CD4-positive, alpha-beta T cell treated with Interleukin-15 for 4 hours (primary cell): ENCODE results near the gene BTBD7.
"Not testable (repeated sequence)": the region's sequence is repeated elsewhere in the genome, so short reads cannot be mapped to it uniquely, and the experiment has no call there.

Source experiments
- DNase-seq: peaks from one replicate; pipeline ENCODE4 v3.0.0-alpha.2; 2020; ENCODE audit warnings: low spot score

BTBD7 gene, protein sequence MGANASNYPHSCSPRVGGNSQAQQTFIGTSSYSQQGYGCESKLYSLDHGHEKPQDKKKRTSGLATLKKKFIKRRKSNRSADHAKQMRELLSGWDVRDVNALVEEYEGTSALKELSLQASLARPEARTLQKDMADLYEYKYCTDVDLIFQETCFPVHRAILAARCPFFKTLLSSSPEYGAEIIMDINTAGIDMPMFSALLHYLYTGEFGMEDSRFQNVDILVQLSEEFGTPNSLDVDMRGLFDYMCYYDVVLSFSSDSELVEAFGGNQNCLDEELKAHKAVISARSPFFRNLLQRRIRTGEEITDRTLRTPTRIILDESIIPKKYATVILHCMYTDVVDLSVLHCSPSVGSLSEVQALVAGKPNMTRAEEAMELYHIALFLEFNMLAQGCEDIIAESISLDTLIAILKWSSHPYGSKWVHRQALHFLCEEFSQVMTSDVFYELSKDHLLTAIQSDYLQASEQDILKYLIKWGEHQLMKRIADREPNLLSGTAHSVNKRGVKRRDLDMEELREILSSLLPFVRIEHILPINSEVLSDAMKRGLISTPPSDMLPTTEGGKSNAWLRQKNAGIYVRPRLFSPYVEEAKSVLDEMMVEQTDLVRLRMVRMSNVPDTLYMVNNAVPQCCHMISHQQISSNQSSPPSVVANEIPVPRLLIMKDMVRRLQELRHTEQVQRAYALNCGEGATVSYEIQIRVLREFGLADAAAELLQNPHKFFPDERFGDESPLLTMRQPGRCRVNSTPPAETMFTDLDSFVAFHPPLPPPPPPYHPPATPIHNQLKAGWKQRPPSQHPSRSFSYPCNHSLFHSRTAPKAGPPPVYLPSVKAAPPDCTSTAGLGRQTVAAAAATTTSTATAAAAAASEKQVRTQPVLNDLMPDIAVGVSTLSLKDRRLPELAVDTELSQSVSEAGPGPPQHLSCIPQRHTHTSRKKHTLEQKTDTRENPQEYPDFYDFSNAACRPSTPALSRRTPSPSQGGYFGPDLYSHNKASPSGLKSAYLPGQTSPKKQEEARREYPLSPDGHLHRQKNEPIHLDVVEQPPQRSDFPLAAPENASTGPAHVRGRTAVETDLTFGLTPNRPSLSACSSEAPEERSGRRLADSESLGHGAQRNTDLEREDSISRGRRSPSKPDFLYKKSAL

DNA sequence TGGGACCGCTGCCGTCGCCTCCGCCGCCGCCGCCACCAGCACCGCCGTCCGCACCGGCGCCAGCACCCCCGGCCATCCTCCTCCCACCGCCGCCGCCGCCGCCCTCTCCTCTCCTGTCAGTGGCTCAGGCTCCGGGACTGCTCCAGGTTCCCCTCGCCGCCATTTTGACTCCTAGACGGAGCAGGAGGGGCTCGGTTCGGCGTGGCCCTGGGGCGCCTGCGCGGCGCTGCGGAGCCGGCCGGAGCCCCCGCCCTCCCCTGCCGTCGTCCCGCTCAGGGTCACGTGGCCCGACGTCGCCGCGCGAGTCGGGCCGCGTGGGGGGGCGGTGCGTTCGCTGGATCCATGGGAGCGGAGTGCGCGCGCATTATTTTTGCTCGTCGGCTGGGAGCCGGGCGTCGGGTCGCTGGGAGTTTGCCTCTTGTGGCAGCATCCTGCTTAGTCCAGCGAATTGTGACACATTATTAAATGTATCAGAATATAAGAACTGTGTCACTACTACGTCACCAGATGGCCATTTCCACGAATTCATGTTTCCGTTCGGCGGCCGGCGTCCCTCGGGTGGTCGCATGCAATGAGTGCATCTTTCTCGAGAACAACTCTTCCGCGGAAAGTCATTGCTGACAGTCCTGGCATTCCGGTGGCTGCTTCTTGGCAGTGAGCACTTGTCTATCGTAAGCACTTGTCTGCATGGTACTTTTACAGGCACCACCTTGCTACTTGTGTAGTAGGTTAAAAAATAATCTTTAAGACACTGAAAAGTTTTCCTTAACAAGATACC is at the start of gene BTBD7:
Gene BTBD7 (minus strand): TSS at position 184 of the 778 bp plus-strand sequence. CDS start 36,985 bp downstream, outside the sequence.
- DNase-seq: peak; percentile 92

DNA sequence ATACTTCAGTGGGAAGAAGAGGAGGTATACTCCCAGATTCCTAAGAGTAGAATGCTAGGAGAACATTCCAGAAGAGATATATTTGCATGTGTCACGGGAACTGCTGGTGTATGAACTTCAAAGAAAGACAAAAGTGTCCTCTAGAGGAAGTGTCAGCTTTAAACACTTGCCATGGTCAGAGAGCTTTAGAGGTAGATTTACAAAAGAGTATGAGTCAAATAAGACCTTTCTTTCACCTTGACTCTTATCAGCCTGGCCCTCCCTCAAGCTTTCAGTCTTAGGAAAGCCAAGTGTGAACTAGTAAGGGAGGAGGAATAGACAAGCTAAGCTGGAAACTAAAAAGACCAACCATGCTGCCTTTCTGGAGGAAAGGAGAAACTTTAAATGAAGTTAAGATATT is 48.8 kb upstream of the BTBD7 start:
- DNase-seq: no peak

DNA sequence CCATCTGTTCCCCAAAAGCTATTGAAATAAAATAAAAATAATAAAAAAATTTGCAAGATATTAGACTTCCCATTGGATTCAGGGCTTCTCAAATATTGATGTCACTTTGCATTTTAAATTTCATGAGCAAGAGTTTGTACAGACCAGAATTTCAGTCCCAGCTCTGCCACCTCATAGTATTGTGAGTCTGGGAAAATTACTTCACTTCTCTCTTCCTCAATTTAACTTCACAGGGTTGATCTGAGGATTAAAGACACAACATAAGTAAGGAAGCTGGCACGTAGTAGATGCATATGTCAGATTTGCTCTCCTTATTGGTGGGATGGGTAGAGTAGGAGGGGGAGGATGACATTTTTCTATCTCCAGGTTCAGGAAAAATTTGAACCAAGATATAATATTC is 47.0 kb upstream of the BTBD7 start:
- no peak for DNase-seq

DNA sequence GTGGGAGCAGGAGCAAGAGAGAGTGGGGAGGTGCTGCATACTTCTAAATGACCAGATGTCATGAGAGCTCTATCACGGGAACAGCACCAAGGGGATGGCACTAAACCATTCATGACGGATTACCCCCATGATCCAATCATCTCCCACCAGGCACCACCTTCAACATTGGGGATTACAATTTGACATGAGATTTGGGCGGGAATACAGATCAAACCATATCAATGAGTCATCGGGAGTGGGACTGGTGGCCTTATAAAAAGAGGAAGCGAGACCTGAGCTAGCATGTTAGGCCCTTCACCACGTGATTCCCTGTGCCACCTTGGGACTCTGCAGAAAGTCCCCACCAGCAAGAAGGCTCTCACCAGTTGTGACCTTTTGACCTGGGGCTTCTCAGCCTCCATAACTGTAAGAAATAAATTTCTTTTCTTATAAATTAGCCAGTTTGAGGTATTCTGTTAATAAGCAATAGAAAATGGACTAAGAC is 42.9 kb upstream of the BTBD7 start:
- no peak for DNase-seq

DNA sequence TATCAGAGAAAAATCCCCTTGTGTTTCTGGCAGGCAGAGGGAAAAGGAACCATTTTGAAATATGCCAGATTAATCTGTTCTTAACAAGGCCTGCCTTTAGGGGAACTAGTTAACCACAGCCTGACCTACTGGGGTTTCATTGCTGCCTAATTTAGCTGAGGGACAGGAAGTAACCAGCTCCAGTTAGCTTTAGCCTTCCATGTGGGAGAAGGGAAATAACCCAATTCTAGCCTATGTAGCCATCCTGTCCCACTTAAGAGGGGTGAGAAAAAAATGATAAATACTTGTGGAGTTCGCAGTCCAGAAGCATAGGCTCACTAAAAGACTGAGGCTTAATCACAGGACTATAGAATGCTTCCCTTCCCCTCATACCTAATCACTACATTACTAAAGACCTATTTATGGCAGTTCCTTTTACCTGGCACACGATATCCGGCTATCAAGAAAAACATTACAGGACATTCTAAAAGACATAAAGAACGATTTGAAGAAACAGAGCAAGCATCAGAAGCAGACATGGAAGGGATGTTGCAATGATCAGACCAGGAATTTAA is 37.0 kb upstream of the BTBD7 start:
- DNase-seq: no peak

DNA sequence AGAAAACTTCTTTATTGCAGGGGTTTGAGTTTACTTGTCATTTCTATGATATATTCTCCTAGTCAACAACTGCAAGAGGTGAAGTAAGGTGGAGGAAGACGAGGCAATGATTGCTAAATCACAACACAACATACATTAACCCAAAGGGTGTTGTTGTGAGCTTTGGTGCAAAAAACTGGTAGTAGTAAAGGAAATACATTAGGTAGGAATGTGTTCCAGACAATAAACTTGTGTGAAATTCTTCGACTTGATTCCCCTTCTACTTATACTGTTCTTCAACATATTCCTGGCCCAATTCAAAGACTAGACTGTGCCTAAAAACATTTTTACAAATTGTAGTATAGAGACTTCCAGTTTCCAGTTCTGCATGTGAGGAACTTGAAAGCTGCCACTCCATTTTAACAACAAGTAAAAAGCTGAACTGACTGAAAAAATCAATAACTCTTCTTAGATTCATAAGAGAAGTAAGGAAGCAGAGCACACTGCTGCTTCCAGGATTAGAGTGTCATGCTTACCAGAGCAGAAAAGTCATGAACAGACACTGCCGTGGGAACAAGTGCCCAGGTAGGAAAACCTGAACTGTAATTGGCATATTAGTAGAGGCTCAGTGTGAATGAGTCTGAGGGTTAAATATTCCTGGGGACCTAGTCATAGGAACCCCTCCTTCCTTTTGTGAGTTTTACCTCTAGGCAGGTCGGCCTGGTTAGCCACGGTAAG is 36.3 kb upstream of the BTBD7 start:
- no peak for DNase-seq

DNA sequence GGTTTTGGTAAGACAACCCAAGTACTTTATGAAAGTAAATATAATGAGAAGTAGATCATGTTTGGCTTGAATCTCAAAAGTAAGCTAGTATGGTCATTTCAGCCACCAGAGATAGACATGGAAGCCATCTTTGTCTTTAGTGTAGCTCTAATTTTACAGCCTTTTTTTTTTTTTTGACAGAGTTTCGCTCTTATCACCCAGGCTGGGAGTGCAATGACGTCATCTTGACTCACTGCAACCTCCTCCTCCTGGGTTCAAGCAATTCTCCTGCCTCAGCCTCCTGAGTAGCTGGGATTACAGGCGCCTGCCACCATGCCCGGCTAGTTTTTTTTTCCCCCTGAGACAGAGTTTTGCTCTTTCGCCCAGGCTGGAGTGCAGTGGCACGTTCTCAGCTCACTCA is 22.0 kb upstream of the BTBD7 start:
- not testable (repeated sequence) for DNase-seq

DNA sequence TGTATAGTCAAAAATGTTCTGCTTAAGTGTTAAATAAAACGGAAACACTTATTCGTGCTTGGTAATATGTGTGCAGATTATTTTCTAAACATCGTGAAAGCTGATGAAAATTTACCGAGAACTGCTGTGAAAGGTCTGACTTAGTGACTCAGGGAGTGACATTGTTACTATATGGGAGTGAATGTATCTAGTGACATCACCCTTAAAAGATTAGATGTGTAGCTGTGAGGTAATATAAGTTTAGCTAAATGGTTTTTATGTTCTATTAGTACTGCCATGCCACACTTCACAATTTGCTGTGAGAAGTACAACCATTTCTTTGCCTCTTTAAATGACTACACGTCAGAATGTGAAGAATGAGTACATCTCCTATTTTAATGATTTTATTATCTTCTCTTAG is 15.5 kb upstream of the BTBD7 start:
- DNase-seq: no peak

DNA sequence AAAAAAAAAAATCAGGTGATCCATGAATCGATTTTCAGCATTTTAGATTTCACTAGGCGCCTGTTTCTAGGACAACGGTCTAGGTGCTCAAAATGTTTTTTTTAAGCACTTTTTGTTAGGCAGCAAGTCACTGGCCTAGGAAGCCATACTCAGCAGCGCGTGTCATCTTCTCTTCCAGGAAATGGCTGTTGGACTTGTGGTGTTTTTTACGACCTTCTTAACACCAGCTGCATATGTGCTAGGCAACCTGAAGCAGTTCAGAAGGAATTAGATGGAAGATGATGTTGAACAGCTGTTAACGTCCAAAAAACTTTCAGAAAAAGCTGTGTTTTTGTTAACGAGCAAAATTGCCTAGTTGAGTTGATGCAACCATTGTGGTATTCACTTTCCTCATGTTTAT is 15.0 kb upstream of the BTBD7 start:
- DNase-seq: no peak

DNA sequence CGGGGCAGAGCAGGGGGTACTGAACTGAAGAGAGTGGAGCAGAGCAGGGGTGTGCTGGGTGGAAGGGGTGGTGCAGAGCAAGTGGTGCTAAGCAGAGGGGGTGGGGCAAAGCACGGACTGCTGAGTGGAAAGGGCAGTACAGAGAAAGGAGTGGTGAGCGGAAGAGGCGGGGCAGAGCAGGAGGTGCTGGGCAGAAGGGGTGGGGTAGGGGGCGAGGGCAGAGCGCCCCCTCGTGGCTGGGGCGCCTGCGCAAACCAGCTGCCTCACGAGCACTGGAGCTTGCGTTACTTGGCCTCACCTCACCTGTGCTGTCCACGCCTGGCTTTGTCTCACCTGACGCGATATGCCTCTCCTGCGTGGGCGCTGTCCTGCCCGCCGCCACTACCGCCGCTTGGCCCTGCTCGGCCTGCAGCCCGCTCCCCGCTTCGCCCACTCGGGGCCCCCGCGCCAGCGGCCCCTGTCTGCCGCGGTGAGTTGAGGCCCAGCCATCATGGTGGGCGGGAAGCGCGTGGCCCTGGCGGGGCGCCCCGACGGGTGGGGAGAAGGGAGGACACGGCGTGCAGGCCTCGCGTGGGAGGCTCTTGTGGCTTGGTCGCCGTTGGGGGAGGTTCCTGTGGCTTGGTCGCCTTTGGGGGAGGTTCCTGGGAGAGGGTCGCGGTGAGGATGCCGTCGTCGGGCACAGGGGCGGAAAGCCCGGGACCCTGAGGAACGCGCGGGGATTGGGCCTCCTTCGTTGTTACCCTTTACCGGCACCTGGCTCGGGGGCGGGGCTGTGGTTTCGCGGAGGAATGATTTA is 14.3 kb upstream of the BTBD7 start, which contains the start of gene COX8C:
Gene COX8C (plus strand): TSS at position 257 of the 796 bp plus-strand sequence. CDS start 87 bp downstream, at position 344.
- DNase-seq: no peak

DNA sequence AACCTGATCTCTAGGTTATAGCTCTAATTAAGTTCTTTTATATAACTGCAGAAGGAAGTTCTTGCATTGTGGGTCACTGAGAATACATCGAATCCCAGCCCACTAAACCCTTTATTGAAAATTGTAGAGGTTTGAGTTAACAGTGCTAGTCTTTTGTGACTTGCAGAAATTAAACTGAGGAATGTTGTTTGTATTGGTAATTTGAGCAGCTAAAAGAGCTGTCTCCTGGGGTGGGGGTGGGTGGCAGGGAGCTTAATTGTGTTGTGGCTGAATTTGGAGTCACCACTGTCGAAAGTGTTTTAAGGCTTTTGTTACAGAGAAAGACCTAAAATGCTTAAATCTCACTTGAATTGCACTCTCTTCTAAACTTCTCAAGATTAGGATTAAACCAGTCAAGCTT is 11.0 kb upstream of the BTBD7 start:
- DNase-seq: no peak

DNA sequence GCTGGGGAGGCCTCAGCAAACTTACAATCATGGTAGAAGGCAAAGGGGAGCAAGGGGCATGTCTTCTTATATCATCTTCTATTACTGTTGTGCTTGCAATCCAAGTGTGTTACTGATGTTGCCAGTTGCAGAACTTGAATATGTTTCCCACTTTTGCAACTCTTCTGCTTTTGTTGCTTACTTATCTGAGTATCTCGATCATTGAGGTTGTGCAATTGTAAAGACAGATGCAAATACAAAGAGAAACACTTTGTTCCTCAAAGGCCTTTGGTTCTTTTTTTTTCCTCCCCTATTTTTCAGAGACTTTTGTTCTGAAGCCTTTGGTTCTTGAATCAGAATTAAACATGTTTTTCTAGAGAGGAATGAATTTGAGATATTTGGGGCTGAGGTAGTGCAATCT is 10.4 kb upstream of the BTBD7 start:
- DNase-seq: no peak

DNA sequence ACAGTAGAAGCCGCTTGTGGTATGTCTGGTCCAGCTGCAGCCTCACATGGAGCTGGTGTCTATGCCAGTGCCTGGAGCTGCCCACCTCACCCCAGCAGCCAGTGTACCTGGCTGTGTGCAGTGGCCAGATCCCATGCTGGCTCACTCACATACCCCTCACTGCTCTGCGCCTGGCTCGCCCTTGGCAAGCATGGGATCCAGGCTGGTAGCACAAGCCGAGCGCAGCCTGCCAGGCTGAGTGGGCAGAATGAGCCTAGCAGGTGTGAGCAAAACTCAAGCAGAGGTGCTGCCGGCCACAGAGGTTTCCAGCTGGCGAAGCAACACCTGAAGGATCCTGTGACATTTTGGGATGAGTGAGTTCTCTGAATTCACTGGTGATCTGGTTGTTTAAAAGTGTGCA is 5.0 kb upstream of the BTBD7 start:
- DNase-seq: no peak

DNA sequence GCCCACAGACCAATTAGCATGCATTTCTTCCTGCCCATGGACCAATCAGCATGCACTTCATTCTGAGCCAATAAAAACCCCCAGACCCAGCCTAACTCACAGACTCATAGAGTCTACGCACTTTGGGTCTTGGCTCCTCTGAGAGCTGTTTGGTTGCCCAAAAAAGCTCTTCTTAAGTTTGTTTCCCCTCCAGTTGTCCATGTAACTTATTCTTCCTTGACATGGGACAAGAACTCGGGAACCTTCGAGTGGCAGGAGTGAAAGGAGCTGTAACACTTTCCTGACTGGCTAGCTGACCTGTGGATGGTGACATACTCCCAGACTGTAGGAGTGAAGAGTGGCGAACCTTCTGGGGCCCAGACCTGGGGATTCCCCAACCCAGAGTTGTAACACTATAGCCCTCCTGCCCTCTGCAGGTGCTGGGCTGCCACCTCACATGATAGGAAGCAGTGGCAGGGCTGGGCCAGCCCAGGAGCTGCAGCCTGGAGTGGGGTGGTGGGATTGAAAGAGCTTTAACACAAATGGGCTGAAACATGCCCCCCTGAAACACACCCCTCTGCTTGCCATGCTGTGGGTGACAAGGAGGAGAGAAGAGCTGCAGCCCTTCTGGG is 4.4 kb upstream of the BTBD7 start:
- DNase-seq: no peak

DNA sequence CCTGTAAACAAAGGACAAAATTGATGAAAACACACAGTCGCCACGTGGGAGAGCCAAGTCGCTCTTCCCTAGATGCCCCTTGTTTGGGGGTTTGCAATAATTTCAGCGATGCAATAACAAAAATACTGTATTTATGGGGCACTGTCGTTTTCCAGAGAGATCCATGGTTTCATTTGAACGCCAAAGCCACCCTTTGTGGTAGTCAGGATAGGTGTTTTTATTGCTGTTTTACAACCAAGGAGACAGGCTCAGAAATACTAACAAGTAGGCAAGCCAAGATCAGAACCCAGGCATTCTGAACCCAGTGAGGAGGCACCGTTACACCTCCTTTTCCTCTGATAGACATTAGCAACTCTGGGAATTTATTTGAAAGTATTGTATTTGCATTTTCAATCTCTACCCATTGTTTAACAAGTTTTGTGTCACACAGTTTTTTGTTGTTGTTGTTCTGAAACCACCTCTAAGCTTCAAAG is 831 bp upstream of the BTBD7 start:
- DNase-seq: no peak

DNA sequence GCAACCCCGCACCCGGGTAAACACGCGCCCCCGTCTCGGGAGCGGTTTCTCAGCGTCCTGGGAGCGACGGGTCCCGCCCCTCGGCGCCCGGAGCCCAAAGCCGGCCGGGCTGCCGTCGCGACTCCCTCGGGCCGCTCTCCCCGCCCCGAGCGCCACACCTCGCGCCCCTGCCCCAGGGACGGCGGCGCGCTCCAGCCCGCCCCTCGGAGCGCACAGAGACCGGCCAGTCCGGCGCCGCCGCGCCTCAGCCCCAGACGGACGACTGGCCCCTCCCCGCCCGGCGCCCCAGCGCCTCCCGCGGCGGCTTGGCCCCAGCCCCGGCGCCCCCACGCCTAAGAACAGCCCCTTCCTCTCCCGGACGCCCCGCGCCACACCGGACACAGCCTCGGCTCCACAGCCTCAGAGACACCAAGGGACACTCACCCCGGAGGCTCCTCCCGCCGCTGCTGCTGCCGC is 411 bp downstream of the BTBD7 start:
- DNase-seq: no peak

DNA sequence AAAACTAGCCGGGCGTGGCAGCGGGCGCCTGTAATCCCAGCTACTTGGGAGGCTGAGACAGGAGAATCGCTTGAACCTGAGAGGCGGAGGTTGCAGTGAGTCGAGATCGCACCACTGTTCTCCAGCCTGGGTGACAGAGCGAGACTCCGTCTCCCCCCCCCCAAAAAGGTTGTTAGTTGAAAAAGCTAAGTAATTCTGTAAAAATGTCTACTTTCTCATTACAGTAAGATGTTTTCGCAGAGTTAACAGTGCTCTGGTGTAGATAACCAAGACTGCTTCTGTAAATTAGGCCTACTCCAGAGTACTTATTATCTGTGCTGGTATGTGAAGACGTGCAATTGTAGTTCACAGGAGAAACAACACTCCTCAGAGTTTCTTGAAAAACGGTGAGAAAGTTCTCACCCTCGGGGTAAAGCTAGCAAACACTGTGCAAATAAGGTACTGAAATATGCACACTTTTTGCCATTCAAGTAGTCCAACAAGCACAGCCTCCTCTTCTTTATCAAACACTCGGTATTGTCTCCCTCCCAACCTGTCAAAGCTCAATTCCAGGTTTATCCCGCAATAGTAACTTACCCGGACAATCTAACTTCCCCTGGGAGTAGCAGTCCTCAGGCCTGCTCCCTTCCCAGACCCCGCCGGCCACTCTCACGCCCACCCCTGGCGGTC is 974 bp downstream of the BTBD7 start:
- DNase-seq: no peak

DNA sequence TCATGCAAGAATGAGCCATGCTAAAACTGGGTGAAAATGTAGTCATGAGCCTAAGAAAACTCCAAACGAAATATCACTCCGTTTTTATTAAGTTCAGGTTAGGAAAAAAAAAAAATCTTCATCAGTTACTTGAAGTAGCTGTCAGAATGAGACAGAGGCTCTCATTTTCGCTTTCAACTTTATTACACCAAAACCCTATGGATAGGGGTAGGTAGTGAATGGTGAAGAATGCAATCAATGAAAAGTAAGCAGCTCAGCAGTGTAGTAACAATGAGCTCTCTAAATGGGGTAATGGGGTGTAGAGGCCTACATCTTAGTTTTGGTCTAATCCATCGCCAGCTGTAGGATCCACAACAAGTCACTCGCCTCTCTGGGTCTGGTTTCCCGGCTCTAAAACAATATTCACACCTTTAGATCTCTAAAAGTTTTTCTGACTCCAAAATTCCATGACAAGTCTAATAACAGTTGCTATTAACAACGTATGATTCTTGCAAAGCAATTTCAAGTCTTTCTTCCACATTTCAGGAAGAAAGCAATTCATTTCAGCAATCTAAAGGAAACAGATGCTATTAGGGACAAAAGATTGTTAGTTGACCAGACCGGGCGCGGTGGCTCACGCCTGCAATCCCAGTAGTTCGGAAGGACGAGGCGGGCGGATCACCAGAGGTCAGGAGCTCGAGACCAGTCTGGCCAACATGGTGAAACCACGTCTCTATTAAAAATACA is 1.7 kb downstream of the BTBD7 start:
- DNase-seq: no peak
